Pons (tissue), 1 donor: ENCODE measurements around the gene PWP2.
"Not testable (repeated sequence)": the region's sequence is repeated elsewhere in the genome, so short reads cannot be mapped to it uniquely, and the experiment has no call there.

Experiments
- DNase-seq: peaks from one replicate; pipeline ENCODE4 v3.0.0-alpha.2; 2016; ENCODE audit warnings: low spot score

Gene PWP2

GRCh38 chr21:44107026-44107501, at the start of gene PWP2:
Gene PWP2 (plus strand): TSS chr21:44107399. CDS start chr21:44107417, 18 bp downstream.
- not testable (repeated sequence) for DNase-seq

- no peak for DNase-seq
Observed at GRCh38 chr21:44057960-44058651, 49.1 kb upstream of the PWP2 start.

GRCh38 chr21:44058652-44058964, 48.6 kb upstream of the PWP2 start:
- DNase-seq = no peak

GRCh38 chr21:44058981-44059380, 48.2 kb upstream of the PWP2 start:
- DNase-seq = no peak

- no peak for DNase-seq
Observed at GRCh38 chr21:44059710-44060109, 47.5 kb upstream of the PWP2 start.

- no peak for DNase-seq
Observed at GRCh38 chr21:44062380-44062779, 44.8 kb upstream of the PWP2 start.

- no peak for DNase-seq
Observed at GRCh38 chr21:44063151-44063912, 43.9 kb upstream of the PWP2 start.

- DNase-seq = no peak
Observed at GRCh38 chr21:44064852-44065403, 42.3 kb upstream of the PWP2 start.

- no peak for DNase-seq
Observed at GRCh38 chr21:44065428-44065827, 41.8 kb upstream of the PWP2 start.

GRCh38 chr21:44066116-44066515, 41.1 kb upstream of the PWP2 start:
- no peak for DNase-seq

- DNase-seq = no peak
Observed at GRCh38 chr21:44067011-44067839, 40.0 kb upstream of the PWP2 start.

- DNase-seq = no peak
Observed at GRCh38 chr21:44070391-44070790, 36.8 kb upstream of the PWP2 start.

GRCh38 chr21:44071359-44072104, 35.7 kb upstream of the PWP2 start:
- DNase-seq = no peak

- DNase-seq = no peak
Observed at GRCh38 chr21:44072111-44072510, 35.1 kb upstream of the PWP2 start.

- DNase-seq = no peak
Observed at GRCh38 chr21:44074315-44074958, 32.8 kb upstream of the PWP2 start.

GRCh38 chr21:44076316-44076715, 30.9 kb upstream of the PWP2 start:
- DNase-seq = no peak

- no peak for DNase-seq
Observed at GRCh38 chr21:44078411-44078981, 28.7 kb upstream of the PWP2 start.

GRCh38 chr21:44079446-44079845, 27.8 kb upstream of the PWP2 start:
- DNase-seq = no peak

GRCh38 chr21:44079846-44080245, 27.4 kb upstream of the PWP2 start:
- DNase-seq = no peak

- DNase-seq = no peak
Observed at GRCh38 chr21:44082648-44083440, 24.4 kb upstream of the PWP2 start.
